ENCODE data around the gene PTK6. TPM values are rescaled to one million over a fixed set of nuclear protein-coding genes. Genes with fewer than 3 reads are reported as not detected.

The PTK6 gene
- total RNA-seq = 4.9 TPM
- long read RNA-seq, transcript PTK6-202 (8 exons, 2,931 nt) = major isoform, 5 of 11 reads
- long read RNA-seq, partial matches to known transcripts = 0 of 11 reads
- long read RNA-seq, other reads (novel, unspliced or antisense) = 6 of 11 reads

- H3K4me1 ChIP-seq = peaks cover 20% of the 10 kb centered on the region
- H3K27me3 ChIP-seq = no peaks in the 10 kb centered on the region
- H3K9me3 ChIP-seq = no peaks in the 10 kb centered on the region
- H3K27ac ChIP-seq = peak within 1 kb of the TSS; percentile 87
- intact Hi-C loops (cut with DNase I) = loop anchor here (5.0 kb wide), 1 partner anchor 435 kb away; no protein-coding TSS in a partner anchor
- peak within 1 kb of the TSS; percentile 51 for H3K4me3 ChIP-seq
- no peak for TF ChIP-seq CTCF (IDR thresholded peaks at IDR 0.05)
- ATAC-seq = peak; percentile 67
- peak; percentile 93 for DNase-seq
- no peaks in the 10 kb centered on the region for H3K36me3 ChIP-seq
These were observed at the start of gene PTK6 for GRCh38 chr20:63536997-63537524. Gene PTK6 (minus strand): TSS chr20:63537376. CDS start chr20:63537314, 62 bp downstream.

GRCh38 chr20:63586797-63587196 lies 49.6 kb upstream of the PTK6 start:
- intact Hi-C loops (cut with DNase I) = no loop called here
- Histone ChIP-seq H3K27ac (no peak overlapping the region), H3K27me3 (no peaks in the 10 kb centered on the region), H3K4me1 (no peaks in the 10 kb centered on the region), H3K36me3 (peaks cover 28% of the 10 kb centered on the region), H3K9me3 (no peaks in the 10 kb centered on the region), H3K4me3 (no peak overlapping the region)
- DNase-seq (no peak), ATAC-seq (no peak)
- TF ChIP-seq CTCF (IDR thresholded peaks at IDR 0.05) = no peak

GRCh38 chr20:63585616-63586565 lies 48.7 kb upstream of the PTK6 start:
- Histone ChIP-seq H3K27me3 (no peaks in the 10 kb centered on the region), H3K27ac (no peak overlapping the region), H3K4me1 (no peaks in the 10 kb centered on the region), H3K4me3 (no peak overlapping the region), H3K9me3 (no peaks in the 10 kb centered on the region), H3K36me3 (peaks cover 21% of the 10 kb centered on the region)
- ATAC-seq (no peak), DNase-seq (no peak)
- intact Hi-C loops (cut with DNase I) = no loop called here
- no peak for TF ChIP-seq CTCF (IDR thresholded peaks at IDR 0.05)

GRCh38 chr20:63582382-63583063 lies 45.3 kb upstream of the PTK6 start:
- Histone ChIP-seq H3K4me3 (no peak overlapping the region), H3K36me3 (no peaks in the 10 kb centered on the region), H3K9me3 (no peaks in the 10 kb centered on the region), H3K27me3 (peaks cover 8% of the 10 kb centered on the region), H3K4me1 (no peaks in the 10 kb centered on the region), H3K27ac (no peak overlapping the region)
- DNase-seq (no peak), ATAC-seq (no peak)
- no peak for TF ChIP-seq CTCF (IDR thresholded peaks at IDR 0.05)
- intact Hi-C loops (cut with DNase I) = no loop called here

- DNase-seq = no peak
- H3K36me3 ChIP-seq = no peaks in the 10 kb centered on the region
- intact Hi-C loops (cut with DNase I) = no loop called here
- no peak overlapping the region for H3K27ac ChIP-seq
- no peak for TF ChIP-seq CTCF (IDR thresholded peaks at IDR 0.05)
- no peaks in the 10 kb centered on the region for H3K4me1 ChIP-seq
- no peaks in the 10 kb centered on the region for H3K9me3 ChIP-seq
- H3K4me3 ChIP-seq = no peak overlapping the region
- H3K27me3 ChIP-seq = peaks cover 8% of the 10 kb centered on the region
- ATAC-seq = peak; percentile 53
These were observed 43.8 kb upstream of the PTK6 start for GRCh38 chr20:63580796-63581461.

Data from upper lobe of right lung (tissue), 1 donor.